DOHH2 (cell line): ENCODE data around the gene LPAR1.

Experiments used
- H3F3A ChIP-seq: fragments of 200-600 bp; sonication (generic), shearing (Covaris generic); 2 replicates; pipeline ENCODE4 v1.6.0; 2016; ENCODE audit warnings: antibody characterized with exemption, mild to moderate bottlenecking; ENCODE audit not compliant: control insufficient read depth, insufficient read depth
- H3K27ac ChIP-seq: fragments of 200-600 bp; sonication (generic); 2 replicates; pipeline ENCODE4 v1.5.1; 2014; ENCODE audit warnings: low read depth, mild to moderate bottlenecking, low read length, moderate library complexity
- H3K27me3 ChIP-seq: fragments of 200-600 bp; sonication (generic); 2 replicates; pipeline ENCODE4 v1.6.1; 2014; ENCODE audit warnings: mild to moderate bottlenecking, low read length, mixed read lengths; ENCODE audit not compliant: control insufficient read depth
- H3K36me3 ChIP-seq: fragments of 200-600 bp; sonication (generic); 2 replicates; pipeline ENCODE4 v1.6.1; 2014; ENCODE audit warnings: mild to moderate bottlenecking, low read length, moderate library complexity, mixed read lengths; ENCODE audit not compliant: control insufficient read depth
- H3K4me1 ChIP-seq: fragments of 200-600 bp; sonication (generic); 2 replicates; pipeline ENCODE4 v1.6.1; 2014; ENCODE audit warnings: mild to moderate bottlenecking, low read length, mixed read lengths; ENCODE audit not compliant: control insufficient read depth
- H3K4me2 ChIP-seq: fragments of 200-600 bp; sonication (generic); 2 replicates; pipeline ENCODE4 v1.6.0; 2014; ENCODE audit warnings: mild to moderate bottlenecking, low read length, moderate library complexity
- H3K4me3 ChIP-seq: fragments of 200-600 bp; sonication (generic); 2 replicates; pipeline ENCODE4 v1.5.1; 2014; ENCODE audit warnings: mild to moderate bottlenecking, low read length, mixed read lengths
- H3K79me2 ChIP-seq: fragments of 200-600 bp; sonication (generic); 2 replicates; pipeline ENCODE4 v1.6.1; 2014; ENCODE audit warnings: mild to moderate bottlenecking, low read length, mixed read lengths; ENCODE audit not compliant: control insufficient read depth
- H3K9me2 ChIP-seq: fragments of 200-600 bp; sonication (generic); replicated peaks from 2 replicates; pipeline ENCODE4 v1.6.1; 2014; ENCODE audit warnings: mild to moderate bottlenecking, low read length, mixed read lengths; ENCODE audit not compliant: control insufficient read depth
- H3K9me3 ChIP-seq: fragments of 200-600 bp; sonication (generic); 2 replicates; pipeline ENCODE4 v1.6.1; 2014; ENCODE audit warnings: antibody characterized with exemption, low read length, mixed read lengths; ENCODE audit not compliant: control insufficient read depth, insufficient read depth
- H4K20me1 ChIP-seq: fragments of 200-600 bp; sonication (generic); 2 replicates; pipeline ENCODE4 v1.6.0; 2014; ENCODE audit warnings: low read depth, mild to moderate bottlenecking, antibody characterized with exemption, low read length, moderate library complexity; ENCODE audit not compliant: control insufficient read depth, insufficient read depth
- EZH2phosphoT487 ChIP-seq: fragments of 200-600 bp; sonication (generic); IDR thresholded peaks from 2 replicates; pipeline ENCODE4 v1.6.1; 2017; ENCODE audit warnings: borderline replicate concordance, mild to moderate bottlenecking, antibody characterized with exemption, low read length, moderate library complexity, mixed read lengths
- TF ChIP-seq, protein P1 (sequence below): fragments of 200-600 bp; sonication (generic); IDR thresholded peaks from one replicate; pipeline ENCODE4 v1.5.1; 2014; ENCODE audit warnings: antibody characterized with exemption, mild to moderate bottlenecking, low read depth, low read length; ENCODE audit not compliant: poor library complexity, severe bottlenecking

LPAR1 gene

DNA sequence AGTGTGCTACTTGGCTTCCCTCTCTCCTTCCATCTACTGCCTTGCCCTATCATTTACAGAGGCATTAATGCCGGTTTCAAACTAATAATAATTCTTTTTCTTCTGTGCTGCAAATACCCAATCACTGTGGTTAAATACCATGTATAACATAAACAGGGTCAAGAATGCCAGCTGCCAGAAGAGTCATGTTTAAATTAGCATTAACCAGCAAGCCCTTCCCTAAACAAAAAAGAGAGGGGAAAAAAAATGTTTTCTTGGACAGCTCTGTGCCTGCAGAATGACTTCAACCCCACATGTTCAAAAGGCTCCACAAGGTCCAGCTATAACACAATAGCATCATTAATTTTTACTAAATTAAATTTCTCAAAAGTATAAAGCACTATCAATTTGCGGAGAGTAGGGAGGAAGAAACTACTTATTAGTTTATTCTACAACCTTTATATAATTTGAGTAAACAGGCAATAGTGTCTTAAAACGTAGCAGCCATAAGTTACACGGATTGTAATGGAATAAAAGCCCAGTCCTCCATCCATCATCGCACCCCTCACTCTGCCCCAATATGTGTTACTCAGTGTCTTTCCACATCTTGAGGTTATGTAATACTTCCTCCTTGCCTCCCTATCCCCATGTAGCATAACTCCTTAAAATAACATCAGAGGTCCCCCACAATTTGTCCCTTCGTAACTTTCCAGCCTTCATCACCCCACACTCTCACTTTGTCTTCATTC lies 3.9 kb downstream of the LPAR1 start:
- Histone ChIP-seq H3K27ac (no peak overlapping the region), H3K9me2 (no peaks in the 10 kb centered on the region), H4K20me1 (no peaks in the 10 kb centered on the region), H3K4me1 (no peaks in the 10 kb centered on the region), H3K4me3 (no peak overlapping the region), H3K9me3 (no peaks in the 10 kb centered on the region), H3K36me3 (no peaks in the 10 kb centered on the region), H3K27me3 (peaks cover 4% of the 10 kb centered on the region; the same call in 1 of the 2 replicates), H3K4me2 (no peak overlapping the region), H3F3A (no peaks in the 10 kb centered on the region), H3K79me2 (no peaks in the 10 kb centered on the region)
- no peak for TF ChIP-seq EZH2phosphoT487
- TF ChIP-seq, protein P1, sequence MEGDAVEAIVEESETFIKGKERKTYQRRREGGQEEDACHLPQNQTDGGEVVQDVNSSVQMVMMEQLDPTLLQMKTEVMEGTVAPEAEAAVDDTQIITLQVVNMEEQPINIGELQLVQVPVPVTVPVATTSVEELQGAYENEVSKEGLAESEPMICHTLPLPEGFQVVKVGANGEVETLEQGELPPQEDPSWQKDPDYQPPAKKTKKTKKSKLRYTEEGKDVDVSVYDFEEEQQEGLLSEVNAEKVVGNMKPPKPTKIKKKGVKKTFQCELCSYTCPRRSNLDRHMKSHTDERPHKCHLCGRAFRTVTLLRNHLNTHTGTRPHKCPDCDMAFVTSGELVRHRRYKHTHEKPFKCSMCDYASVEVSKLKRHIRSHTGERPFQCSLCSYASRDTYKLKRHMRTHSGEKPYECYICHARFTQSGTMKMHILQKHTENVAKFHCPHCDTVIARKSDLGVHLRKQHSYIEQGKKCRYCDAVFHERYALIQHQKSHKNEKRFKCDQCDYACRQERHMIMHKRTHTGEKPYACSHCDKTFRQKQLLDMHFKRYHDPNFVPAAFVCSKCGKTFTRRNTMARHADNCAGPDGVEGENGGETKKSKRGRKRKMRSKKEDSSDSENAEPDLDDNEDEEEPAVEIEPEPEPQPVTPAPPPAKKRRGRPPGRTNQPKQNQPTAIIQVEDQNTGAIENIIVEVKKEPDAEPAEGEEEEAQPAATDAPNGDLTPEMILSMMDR: no peak

DNA sequence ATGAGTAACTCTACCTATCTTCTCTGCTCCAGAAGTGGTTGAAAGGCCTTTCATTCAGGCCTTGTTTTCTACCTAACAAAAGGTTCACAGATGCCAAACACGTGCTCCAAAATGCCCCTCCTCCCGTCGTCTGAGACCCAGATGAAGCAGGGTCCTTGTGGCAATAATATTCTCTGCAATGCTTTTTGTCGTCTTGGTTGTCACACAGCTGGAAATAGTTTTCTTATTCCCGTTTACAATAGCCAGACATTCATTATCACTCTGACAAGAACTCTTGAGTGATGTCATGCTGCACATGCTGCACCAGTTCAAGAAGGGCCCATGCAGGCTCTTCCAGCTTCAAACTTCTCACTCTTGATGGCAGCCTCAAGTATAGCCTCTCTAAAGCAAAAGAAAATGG lies 7.8 kb downstream of the LPAR1 start:
- Histone ChIP-seq H3K4me2 (no peak overlapping the region), H3K36me3 (no peaks in the 10 kb centered on the region), H3K4me1 (no peaks in the 10 kb centered on the region), H3F3A (no peaks in the 10 kb centered on the region), H3K9me3 (no peaks in the 10 kb centered on the region), H3K27me3 (peaks cover 4% of the 10 kb centered on the region; the same call in 1 of the 2 replicates), H3K9me2 (no peaks in the 10 kb centered on the region), H4K20me1 (no peaks in the 10 kb centered on the region), H3K4me3 (no peak overlapping the region), H3K27ac (no peak overlapping the region), H3K79me2 (no peaks in the 10 kb centered on the region)
- TF ChIP-seq, protein P1: no peak
- no peak for TF ChIP-seq EZH2phosphoT487

DNA sequence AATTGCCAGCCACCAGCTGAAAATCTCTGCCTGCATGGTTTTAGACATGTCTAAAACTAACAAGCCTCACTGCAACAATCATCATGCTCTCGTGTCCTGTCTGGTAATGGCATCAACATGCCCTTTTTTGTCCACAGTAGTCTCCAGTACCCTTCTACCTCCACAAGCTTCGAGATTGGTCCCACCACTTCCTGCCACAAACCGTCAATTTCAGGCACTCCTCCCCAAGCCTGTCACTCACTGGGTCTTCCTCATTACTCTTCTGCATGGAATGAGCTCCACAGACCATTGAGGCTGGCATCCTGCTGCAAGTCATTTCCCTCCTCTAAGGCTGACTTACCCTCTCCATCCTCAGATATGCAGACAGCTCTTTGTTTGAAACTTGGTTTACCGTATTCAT lies 9.0 kb downstream of the LPAR1 start:
- Histone ChIP-seq H3K79me2 (no peaks in the 10 kb centered on the region), H4K20me1 (no peaks in the 10 kb centered on the region), H3K4me2 (no peak overlapping the region), H3K4me3 (no peak overlapping the region), H3K27me3 (peaks cover 4% of the 10 kb centered on the region; the same call in 1 of the 2 replicates), H3F3A (no peaks in the 10 kb centered on the region), H3K27ac (no peak overlapping the region), H3K9me2 (no peaks in the 10 kb centered on the region), H3K4me1 (no peaks in the 10 kb centered on the region), H3K9me3 (no peaks in the 10 kb centered on the region), H3K36me3 (no peaks in the 10 kb centered on the region)
- TF ChIP-seq, protein P1: no peak
- no peak for TF ChIP-seq EZH2phosphoT487
